ENCODE results near the gene GNB1.
"Not testable (repeated sequence)": the region's sequence is repeated elsewhere in the genome, so short reads cannot be mapped to it uniquely, and the experiment has no call there.

Gene GNB1

GRCh38 chr1:1856161-1856560, 34.7 kb downstream of the GNB1 start:
- DNase-seq = not testable (repeated sequence)

GRCh38 chr1:1853593-1854257, 37.2 kb downstream of the GNB1 start:
- DNase-seq = no peak

GRCh38 chr1:1852619-1853414, 38.1 kb downstream of the GNB1 start:
- DNase-seq = no peak

- no peak for DNase-seq
Observed at GRCh38 chr1:1847890-1848289, 43.0 kb downstream of the GNB1 start.

GRCh38 chr1:1847061-1847850, 43.6 kb downstream of the GNB1 start:
- DNase-seq = no peak

- no peak for DNase-seq
Observed at GRCh38 chr1:1846386-1846918, 44.4 kb downstream of the GNB1 start.

- no peak for DNase-seq
Observed at GRCh38 chr1:1842360-1843146, 48.3 kb downstream of the GNB1 start.

GRCh38 chr1:1841575-1841995, 49.3 kb downstream of the GNB1 start:
- DNase-seq = no peak

- no peak for DNase-seq
Observed at GRCh38 chr1:1839311-1839965, 51.4 kb downstream of the GNB1 start.

GRCh38 chr1:1836119-1836518, 54.8 kb downstream of the GNB1 start:
- DNase-seq = no peak

GRCh38 chr1:1835546-1835945, 55.3 kb downstream of the GNB1 start:
- no peak for DNase-seq

GRCh38 chr1:1833916-1834325, 57.0 kb downstream of the GNB1 start:
- DNase-seq = no peak

- no peak for DNase-seq
Observed at GRCh38 chr1:1833456-1833855, 57.4 kb downstream of the GNB1 start.

GRCh38 chr1:1832820-1833219, 58.1 kb downstream of the GNB1 start:
- no peak for DNase-seq

GRCh38 chr1:1832166-1832565, 58.7 kb downstream of the GNB1 start:
- no peak for DNase-seq

GRCh38 chr1:1827089-1827848, 63.6 kb downstream of the GNB1 start:
- no peak for DNase-seq

GRCh38 chr1:1826356-1827088, 64.4 kb downstream of the GNB1 start:
- DNase-seq = no peak

GRCh38 chr1:1825217-1825616, 65.7 kb downstream of the GNB1 start:
- DNase-seq = no peak

- DNase-seq = no peak
Observed at GRCh38 chr1:1819762-1820161, 71.1 kb downstream of the GNB1 start.

- DNase-seq = no peak
Observed at GRCh38 chr1:1817221-1817620, 73.7 kb downstream of the GNB1 start.

Data from activated T-cell treated with anti-CD3 and anti-CD28 coated beads for 4 hours (primary cell).